Tibial nerve (tissue), 4 donors: Measurements from ENCODE around the gene ZNF423. TPM values are rescaled to one million over a fixed set of nuclear protein-coding genes. Genes with fewer than 3 reads are reported as not detected.

Experiments used
- DNase-seq, 2 donors: peaks; one replicate each; pipeline ENCODE4 v3.0.0-alpha.2; 2019; ENCODE audit warnings: low spot score in 2 of 2
- H3K27ac ChIP-seq, 4 donors: fragments of 200-600 bp; sonication (generic) in 3 of 4; one replicate each; pipeline ENCODE4 v1.5.1; 2017 to 2019; ENCODE audit warnings: mild to moderate bottlenecking in 1 of 4
- H3K27me3 ChIP-seq, 2 donors: fragments of 200-600 bp; sonication (generic) in 1 of 2; one replicate each; pipeline versions ENCODE4 v1.5.1 to v1.6.0; 2017 to 2019
- H3K36me3 ChIP-seq, 3 donors: fragments of 200-600 bp; sonication (generic); one replicate each; pipeline ENCODE4 v1.5.1; 2018 to 2019
- H3K4me1 ChIP-seq, 4 donors: fragments of 200-600 bp; sonication (generic) in 3 of 4; one replicate each; pipeline ENCODE4 v1.5.1; 2017 to 2019
- H3K4me3 ChIP-seq, 4 donors: fragments of 200-600 bp; sonication (generic) in 3 of 4; one replicate each; pipeline ENCODE4 v1.5.1; 2017 to 2019; ENCODE audit warnings: mild to moderate bottlenecking in 1 of 4, moderate library complexity in 1 of 4
- H3K9me3 ChIP-seq, 4 donors: fragments of 200-600 bp; sonication (generic) in 3 of 4; one replicate each; pipeline ENCODE4 v1.5.1; 2017 to 2019
- EP300 ChIP-seq, 2 donors: sonication (generic); formaldehyde crosslinking; IDR thresholded peaks; one replicate each; pipeline ENCODE4 v1.6.1; 2017; ENCODE audit warnings: antibody characterized with exemption in 2 of 2, mild to moderate bottlenecking in 1 of 2
- POLR2A ChIP-seq, 2 donors: fragments of 450-650 bp; IDR thresholded peaks; one replicate each; pipeline ENCODE4 v1.6.1; 2017; ENCODE audit warnings: antibody characterized with exemption in 2 of 2, mild to moderate bottlenecking in 2 of 2, moderate library complexity in 2 of 2
- WGBS, 2 donors: methylation state at CpG; one replicate each; pipeline ENCODE4 v1.1.5; 2018; 5-methylcytosine and 5-hydroxymethylcytosine counted together
- total RNA-seq, 4 donors: library from RNA; depleted of rRNA; stranded (reverse); fragments of >200 nt; gene quantifications; one replicate each; pipeline ENCODE4 v1.1.0, GENCODE V29; 2016
- TF ChIP-seq, protein P1 (sequence below), 5 experiments: fragments of 200-600 bp in 3 of 5; fragments of 450-650 bp in 2 of 5; sonication (generic) in 3 of 5; IDR thresholded peaks; one replicate each; pipeline ENCODE4 v1.5.1; 2016 to 2019; ENCODE audit warnings: antibody characterized with exemption in 5 of 5, mild to moderate bottlenecking in 3 of 5, moderate library complexity in 2 of 5

The ZNF423 gene
- total RNA-seq, 4 donors from 2014 or later: 15.9 to 20.5 (median 18.5) TPM

DNA sequence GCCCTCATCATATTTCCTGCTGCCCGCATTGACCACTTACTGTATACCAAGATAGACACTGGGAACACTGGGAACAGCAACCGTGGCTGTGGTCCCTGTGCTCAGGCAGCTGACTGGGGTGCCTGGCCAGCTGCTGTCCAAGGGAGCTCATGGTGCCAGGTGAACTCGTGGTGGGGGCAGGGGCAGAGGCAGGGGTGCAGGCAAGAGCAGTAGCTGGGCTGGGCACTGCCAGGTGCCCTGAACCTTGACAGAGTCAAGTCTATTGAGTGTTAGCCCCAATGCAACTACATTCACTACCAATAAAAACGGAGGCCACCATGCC, 279.8 kb downstream of the ZNF423 start:
- H3K36me3 ChIP-seq: no peaks in the 10 kb centered on the region
- no peak overlapping the region for H3K4me3 ChIP-seq
- H3K4me1 ChIP-seq: peaks cover 0 to 61% (median 12%) of the 10 kb centered on the region in 4 donors
- H3K27me3 ChIP-seq: no peaks in the 10 kb centered on the region
- DNase-seq: no peak
- H3K9me3 ChIP-seq: no peaks in the 10 kb centered on the region
- TF ChIP-seq EP300 (IDR thresholded peaks at IDR 0.05): no peak
- TF ChIP-seq POLR2A (IDR thresholded peaks at IDR 0.05): no peak
- TF ChIP-seq, protein P1, sequence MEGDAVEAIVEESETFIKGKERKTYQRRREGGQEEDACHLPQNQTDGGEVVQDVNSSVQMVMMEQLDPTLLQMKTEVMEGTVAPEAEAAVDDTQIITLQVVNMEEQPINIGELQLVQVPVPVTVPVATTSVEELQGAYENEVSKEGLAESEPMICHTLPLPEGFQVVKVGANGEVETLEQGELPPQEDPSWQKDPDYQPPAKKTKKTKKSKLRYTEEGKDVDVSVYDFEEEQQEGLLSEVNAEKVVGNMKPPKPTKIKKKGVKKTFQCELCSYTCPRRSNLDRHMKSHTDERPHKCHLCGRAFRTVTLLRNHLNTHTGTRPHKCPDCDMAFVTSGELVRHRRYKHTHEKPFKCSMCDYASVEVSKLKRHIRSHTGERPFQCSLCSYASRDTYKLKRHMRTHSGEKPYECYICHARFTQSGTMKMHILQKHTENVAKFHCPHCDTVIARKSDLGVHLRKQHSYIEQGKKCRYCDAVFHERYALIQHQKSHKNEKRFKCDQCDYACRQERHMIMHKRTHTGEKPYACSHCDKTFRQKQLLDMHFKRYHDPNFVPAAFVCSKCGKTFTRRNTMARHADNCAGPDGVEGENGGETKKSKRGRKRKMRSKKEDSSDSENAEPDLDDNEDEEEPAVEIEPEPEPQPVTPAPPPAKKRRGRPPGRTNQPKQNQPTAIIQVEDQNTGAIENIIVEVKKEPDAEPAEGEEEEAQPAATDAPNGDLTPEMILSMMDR (IDR thresholded peaks at IDR 0.05): no peak
- 94 to 98% methylated on average over 4 of the region's 4 CpGs for WGBS, 2 donors
- H3K27ac ChIP-seq: peak overlapping the region in 1 of 4 donors; percentile 33

DNA sequence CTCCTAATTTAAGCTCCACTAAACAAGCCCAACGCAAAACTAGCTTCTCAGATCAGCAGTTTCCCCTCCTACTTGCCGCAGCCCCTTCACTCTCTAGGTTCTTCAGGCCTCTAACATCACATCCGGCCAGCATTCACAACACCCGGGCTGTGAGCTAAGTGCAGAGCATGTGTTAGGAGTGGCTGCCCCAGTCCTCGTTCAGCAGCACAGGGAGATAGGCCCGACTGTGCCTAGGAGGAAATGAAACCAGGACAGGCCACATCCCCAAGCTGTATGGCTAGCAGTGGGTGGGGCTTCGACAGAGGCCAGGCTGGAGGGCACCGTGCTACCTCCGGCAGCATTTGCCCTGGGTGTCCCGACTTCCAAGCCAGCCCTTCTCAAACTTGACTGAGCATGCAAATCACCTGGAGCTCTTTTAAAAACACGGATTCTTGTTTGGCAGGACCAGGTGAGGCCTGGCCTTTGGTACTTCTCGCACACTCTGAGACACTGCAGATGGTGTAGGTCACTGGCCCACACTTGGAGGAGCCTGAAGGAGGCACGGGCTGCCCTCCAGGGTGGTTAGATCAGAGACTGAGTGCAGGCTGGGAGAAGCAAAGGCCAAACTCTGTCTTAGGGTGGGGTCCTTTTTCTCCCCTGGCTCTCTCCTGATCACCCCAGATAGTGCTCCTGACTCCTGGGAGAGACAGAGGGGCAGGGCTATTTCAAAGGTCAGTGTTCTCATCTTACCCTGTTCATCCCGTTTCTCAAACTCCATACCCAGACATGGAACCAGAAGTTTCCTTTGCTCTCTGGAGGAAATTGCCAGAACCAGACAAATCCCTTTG, 280.4 kb downstream of the ZNF423 start:
- H3K27ac ChIP-seq: peak overlapping the region in 3 of 4 donors; percentile 10 to 74 (median 20)
- 46 to 52% methylated on average over 10 to 12 of the region's 14 CpGs for WGBS, 2 donors
- no peak for TF ChIP-seq EP300 (IDR thresholded peaks at IDR 0.05)
- TF ChIP-seq, protein P1 (IDR thresholded peaks at IDR 0.05): no peak
- no peak for TF ChIP-seq POLR2A (IDR thresholded peaks at IDR 0.05)
- DNase-seq: peak in 1 of 2 donors; percentile 40
- no peak overlapping the region for H3K4me3 ChIP-seq
- H3K4me1 ChIP-seq: peaks cover 0 to 56% (median 9%) of the 10 kb centered on the region in 4 donors
- H3K27me3 ChIP-seq: no peaks in the 10 kb centered on the region
- no peaks in the 10 kb centered on the region for H3K36me3 ChIP-seq
- H3K9me3 ChIP-seq: no peaks in the 10 kb centered on the region

GRCh38 chr16:49574826-49575225, 281.1 kb downstream of the ZNF423 start:
- WGBS, 2 donors: 82 to 86% methylated on average over 12 of the region's 12 CpGs
- H3K36me3 ChIP-seq: no peaks in the 10 kb centered on the region
- H3K4me1 ChIP-seq: peaks cover 0 to 48% (median 5%) of the 10 kb centered on the region in 4 donors
- no peak for TF ChIP-seq EP300 (IDR thresholded peaks at IDR 0.05)
- no peak for TF ChIP-seq POLR2A (IDR thresholded peaks at IDR 0.05)
- peak overlapping the region in 3 of 4 donors; percentile 10 to 74 (median 20) for H3K27ac ChIP-seq
- no peak overlapping the region for H3K4me3 ChIP-seq
- H3K27me3 ChIP-seq: no peaks in the 10 kb centered on the region
- DNase-seq: no peak
- H3K9me3 ChIP-seq: no peaks in the 10 kb centered on the region

GRCh38 chr16:49567950-49568349, 288.0 kb downstream of the ZNF423 start:
- Histone ChIP-seq H3K27me3 (no peaks in the 10 kb centered on the region), H3K27ac (no peak overlapping the region), H3K4me1 (peaks cover 0 to 25% (median 2%) of the 10 kb centered on the region in 4 donors), H3K36me3 (no peaks in the 10 kb centered on the region), H3K9me3 (no peaks in the 10 kb centered on the region), H3K4me3 (no peak overlapping the region)
- no peak for TF ChIP-seq POLR2A (IDR thresholded peaks at IDR 0.05)
- TF ChIP-seq, protein P1 (IDR thresholded peaks at IDR 0.05): no peak
- TF ChIP-seq EP300 (IDR thresholded peaks at IDR 0.05): no peak
- DNase-seq: no peak
- WGBS, 2 donors: 94 to 100% methylated on average over 1 of the region's 1 CpG

GRCh38 chr16:49566432-49566831, 289.5 kb downstream of the ZNF423 start:
- Histone ChIP-seq H3K27me3 (no peaks in the 10 kb centered on the region), H3K27ac (peak overlapping the region in 1 of 4 donors; percentile 19), H3K4me3 (no peak overlapping the region), H3K36me3 (no peaks in the 10 kb centered on the region), H3K4me1 (peaks cover 0 to 25% (median 2%) of the 10 kb centered on the region in 4 donors), H3K9me3 (no peaks in the 10 kb centered on the region)
- DNase-seq: no peak
- TF ChIP-seq, protein P1 (IDR thresholded peaks at IDR 0.05): no peak
- TF ChIP-seq POLR2A (IDR thresholded peaks at IDR 0.05) (no peak), EP300 (IDR thresholded peaks at IDR 0.05) (no peak)
- WGBS, 2 donors: 77 to 87% methylated on average over 6 of the region's 6 CpGs
